Activated T-cell treated with anti-CD3 and anti-CD28 coated beads, Interleukin-2, amount 50 U/mL, for 72 hours (primary cell): ENCODE data around the gene ADAP2. TPM values are rescaled to one million over a fixed set of nuclear protein-coding genes. Genes with fewer than 3 reads are reported as not detected.
"Not testable (repeated sequence)": the region's sequence is repeated elsewhere in the genome, so short reads cannot be mapped to it uniquely, and the experiment has no call there.

Experiments
- ATAC-seq, 2 donors: fragments of 150-1000 bp; cut with Tn5 transposase; replicated peaks in 1 of 2; 2 replicates each; pipeline ENCODE4 v1.10.0; 2021; ENCODE audit warnings: moderate library complexity in 2 of 2, mild to moderate bottlenecking in 1 of 2
- DNase-seq, 2 donors: peaks; one replicate each; pipeline ENCODE4 v3.0.0; 2021 to 2022; ENCODE audit warnings: mixed read lengths in 1 of 2
- H3K27ac Mint-ChIP-seq: one replicate; pipeline ENCODE4 v1.8.0; 2022; ENCODE audit warnings: mild to moderate bottlenecking, moderate library complexity, mixed read lengths
- H3K27me3 Mint-ChIP-seq: one replicate; pipeline ENCODE4 v1.8.0; 2022; ENCODE audit warnings: low read depth, mixed read lengths
- H3K36me3 Mint-ChIP-seq, 2 donors: one replicate each; pipeline ENCODE4 v1.8.0; 2022; ENCODE audit warnings: mixed read lengths in 2 of 2, mild to moderate bottlenecking in 1 of 2; ENCODE audit not compliant: insufficient read depth in 2 of 2
- H3K4me1 Mint-ChIP-seq: one replicate; pipeline ENCODE4 v1.8.0; 2022; ENCODE audit warnings: low read depth, mixed read lengths
- H3K4me3 Mint-ChIP-seq, 2 donors: one replicate each; pipeline ENCODE4 v1.8.0; 2022; ENCODE audit warnings: mild to moderate bottlenecking in 2 of 2, mixed read lengths in 2 of 2, moderate library complexity in 2 of 2
- H3K9me3 Mint-ChIP-seq, 2 donors: one replicate each; pipeline ENCODE4 v1.8.0; 2022; ENCODE audit warnings: mixed read lengths in 2 of 2
- total RNA-seq, 2 donors: library from RNA; stranded (reverse); gene quantifications; one replicate each; pipeline ENCODE4 v1.2.3, GENCODE V29; 2022

ADAP2 gene
- total RNA-seq, 2 donors from 2014 or later, result 1.5 to 1.8 TPM

DNA sequence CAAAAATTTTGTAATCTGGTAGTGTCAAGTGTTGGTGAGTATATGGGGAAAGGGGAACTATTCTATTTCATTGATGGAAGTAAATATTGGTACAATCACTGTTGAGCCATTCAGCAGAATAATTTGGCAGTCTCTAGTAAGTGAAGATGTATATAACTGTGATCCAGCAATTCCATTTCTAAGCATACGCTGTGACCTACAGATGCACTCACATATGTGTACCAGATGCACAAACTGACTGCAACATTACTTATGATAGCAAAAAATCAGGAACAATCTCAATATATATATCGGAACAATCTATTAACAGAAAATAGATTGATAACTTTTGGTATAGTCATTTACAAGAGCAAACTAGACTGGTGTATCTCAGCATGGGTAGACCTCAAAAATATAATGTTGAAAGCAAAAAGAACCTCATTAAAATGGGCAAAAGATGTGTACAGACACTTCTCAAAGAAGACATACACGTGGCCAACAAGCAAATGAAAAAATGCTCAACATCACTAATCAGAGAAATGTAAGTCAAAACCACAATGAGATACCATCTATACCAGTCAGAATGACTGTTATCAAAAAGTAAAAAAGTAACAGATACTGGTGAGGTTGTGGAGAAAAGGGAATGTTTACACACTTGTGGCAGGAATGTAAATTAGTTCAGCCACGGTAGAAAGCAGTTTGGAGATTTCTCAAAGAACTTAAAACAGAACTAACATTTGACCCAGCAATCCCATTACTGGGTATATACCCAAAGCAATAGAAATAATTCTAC, 20.7 kb downstream of the ADAP2 start:
- Mint-ChIP-seq H3K27ac (no peak overlapping the region), H3K36me3 (peaks cover 0 to 2% of the 10 kb centered on the region in 2 donors), H3K4me3 (no peak overlapping the region), H3K4me1 (peaks cover 6% of the 10 kb centered on the region), H3K9me3 (no peaks in the 10 kb centered on the region), H3K27me3 (no peaks in the 10 kb centered on the region)
- ATAC-seq (peak; percentile 57 to 65), DNase-seq (no peak)

DNA sequence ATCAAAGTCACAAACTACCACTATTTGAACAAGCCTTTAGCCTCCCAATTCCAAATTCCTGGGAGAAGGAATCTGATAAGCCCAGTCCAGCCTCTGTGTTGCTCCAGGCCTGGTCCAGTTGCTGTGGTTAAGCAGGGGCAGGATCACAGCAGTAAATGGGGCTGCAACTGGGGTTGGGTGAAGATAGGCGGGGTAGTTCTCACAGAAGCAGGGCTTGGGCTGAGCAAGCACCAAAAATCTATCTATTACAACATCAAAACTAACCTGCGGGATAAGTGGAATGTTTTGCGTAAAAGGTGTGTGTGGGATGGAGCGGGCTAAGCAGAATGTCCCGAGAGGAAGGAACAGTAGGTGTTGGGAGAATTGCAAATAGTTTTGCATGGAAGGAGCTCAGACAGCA, 26.1 kb downstream of the ADAP2 start:
- no peaks in the 10 kb centered on the region for H3K36me3 Mint-ChIP-seq
- DNase-seq, result no peak
- no peak overlapping the region for H3K27ac Mint-ChIP-seq
- peaks cover 4% of the 10 kb centered on the region for H3K4me1 Mint-ChIP-seq
- no peaks in the 10 kb centered on the region for H3K9me3 Mint-ChIP-seq
- no peak for ATAC-seq
- H3K27me3 Mint-ChIP-seq, result no peaks in the 10 kb centered on the region
- no peak overlapping the region for H3K4me3 Mint-ChIP-seq

DNA sequence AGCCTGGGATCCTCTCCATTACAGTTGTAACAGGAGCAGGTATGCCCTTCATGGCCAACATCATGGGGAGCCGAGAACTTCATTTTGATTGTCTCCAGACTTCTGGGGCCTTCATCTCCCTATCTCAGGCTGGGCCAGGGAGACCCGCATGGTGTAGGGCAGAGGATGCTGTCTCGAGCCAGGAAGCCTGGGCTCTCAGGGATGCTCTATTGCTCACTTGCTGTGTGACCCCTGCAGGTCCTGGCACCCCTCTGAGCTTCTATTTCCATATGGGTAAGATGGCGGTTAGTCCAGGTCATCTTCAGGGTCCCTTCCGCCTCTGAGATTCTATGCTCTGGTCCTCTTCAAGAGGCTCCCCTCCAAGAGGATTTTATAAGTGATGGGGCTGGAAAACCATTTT, 28.4 kb downstream of the ADAP2 start:
- ATAC-seq (no peak), DNase-seq (no peak)
- no peak overlapping the region for H3K4me3 Mint-ChIP-seq
- H3K27ac Mint-ChIP-seq, result no peak overlapping the region
- no peaks in the 10 kb centered on the region for H3K4me1 Mint-ChIP-seq
- H3K27me3 Mint-ChIP-seq, result no peaks in the 10 kb centered on the region
- no peaks in the 10 kb centered on the region for H3K36me3 Mint-ChIP-seq
- H3K9me3 Mint-ChIP-seq, result no peaks in the 10 kb centered on the region

DNA sequence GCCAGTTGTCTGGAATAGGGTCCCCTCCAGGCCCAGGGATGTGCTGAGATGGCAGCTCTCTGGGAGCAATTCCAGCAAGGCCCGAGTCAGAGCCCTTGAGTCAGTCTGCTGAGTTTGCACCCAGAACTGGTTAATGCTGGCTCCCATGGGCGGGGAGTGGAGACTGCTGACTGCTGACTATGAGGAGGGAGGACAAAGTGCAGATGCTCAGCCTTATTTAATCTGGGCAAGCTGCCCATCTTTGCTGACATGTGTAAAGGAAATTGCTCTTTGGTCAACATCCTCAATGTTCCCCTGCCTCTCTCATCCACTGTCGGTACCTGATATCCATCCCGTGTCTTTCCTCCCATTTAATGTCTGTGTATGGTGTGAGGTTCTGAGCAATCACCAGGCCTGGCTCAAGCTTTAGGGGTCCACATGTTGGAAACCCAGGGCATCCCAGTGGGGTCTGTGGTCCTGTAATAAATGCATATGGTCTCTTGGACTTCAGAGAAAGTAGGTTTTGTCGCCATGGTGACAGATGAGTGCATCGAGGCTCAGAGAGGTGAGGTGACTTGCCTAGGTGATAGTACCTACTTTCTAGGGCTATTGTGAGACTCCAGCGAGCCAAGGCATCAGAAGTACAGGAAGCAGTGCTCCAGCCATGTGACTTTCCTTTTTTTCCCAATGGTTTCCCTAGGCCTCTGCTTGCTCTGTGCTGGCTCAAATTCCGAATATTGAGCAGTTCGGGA, 29.1 kb downstream of the ADAP2 start:
- H3K4me1 Mint-ChIP-seq, result no peaks in the 10 kb centered on the region
- H3K4me3 Mint-ChIP-seq, result no peak overlapping the region
- no peaks in the 10 kb centered on the region for H3K9me3 Mint-ChIP-seq
- DNase-seq, result no peak
- no peak overlapping the region for H3K27ac Mint-ChIP-seq
- no peaks in the 10 kb centered on the region for H3K36me3 Mint-ChIP-seq
- no peaks in the 10 kb centered on the region for H3K27me3 Mint-ChIP-seq
- no peak for ATAC-seq

DNA sequence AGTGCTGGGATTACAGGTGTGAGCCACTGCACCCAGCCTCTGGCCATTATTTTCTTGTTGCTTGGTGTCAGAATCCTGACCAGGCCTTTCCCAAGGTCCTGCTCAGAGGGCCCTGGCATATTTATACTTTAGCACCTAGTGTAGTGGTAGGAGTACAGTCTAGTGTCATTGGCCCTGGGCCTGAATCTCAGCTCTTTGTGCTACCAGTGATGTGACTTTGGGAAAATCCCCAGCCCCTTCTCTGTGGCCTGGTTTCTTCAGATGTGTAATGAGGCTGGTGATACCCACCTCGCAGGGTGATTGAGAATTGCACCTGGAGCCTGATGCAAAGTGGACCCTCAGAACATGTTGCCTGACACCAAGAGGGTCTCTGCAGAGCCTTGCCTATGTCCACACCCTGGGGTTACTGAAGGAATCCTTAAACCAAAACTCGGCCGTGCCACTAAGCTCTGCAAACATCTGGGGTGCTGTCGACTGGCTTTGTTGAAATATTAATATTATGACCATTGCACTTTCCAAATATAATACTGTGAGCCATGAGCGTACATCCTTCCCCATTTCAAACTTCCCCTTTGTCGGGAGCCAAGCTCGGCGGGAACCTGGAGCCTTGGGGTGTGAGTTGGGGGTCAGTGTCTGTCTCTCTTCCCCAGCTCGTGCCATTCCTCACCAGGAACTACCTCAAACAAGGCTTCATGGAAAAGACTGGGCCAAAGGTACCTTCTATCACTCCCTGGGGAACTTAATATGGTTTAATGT, 31.1 kb downstream of the ADAP2 start:
- DNase-seq, result no peak
- ATAC-seq, result no peak
- Mint-ChIP-seq H3K36me3 (no peaks in the 10 kb centered on the region), H3K4me3 (no peak overlapping the region), H3K4me1 (no peaks in the 10 kb centered on the region), H3K27me3 (no peaks in the 10 kb centered on the region), H3K27ac (no peak overlapping the region), H3K9me3 (no peaks in the 10 kb centered on the region)

DNA sequence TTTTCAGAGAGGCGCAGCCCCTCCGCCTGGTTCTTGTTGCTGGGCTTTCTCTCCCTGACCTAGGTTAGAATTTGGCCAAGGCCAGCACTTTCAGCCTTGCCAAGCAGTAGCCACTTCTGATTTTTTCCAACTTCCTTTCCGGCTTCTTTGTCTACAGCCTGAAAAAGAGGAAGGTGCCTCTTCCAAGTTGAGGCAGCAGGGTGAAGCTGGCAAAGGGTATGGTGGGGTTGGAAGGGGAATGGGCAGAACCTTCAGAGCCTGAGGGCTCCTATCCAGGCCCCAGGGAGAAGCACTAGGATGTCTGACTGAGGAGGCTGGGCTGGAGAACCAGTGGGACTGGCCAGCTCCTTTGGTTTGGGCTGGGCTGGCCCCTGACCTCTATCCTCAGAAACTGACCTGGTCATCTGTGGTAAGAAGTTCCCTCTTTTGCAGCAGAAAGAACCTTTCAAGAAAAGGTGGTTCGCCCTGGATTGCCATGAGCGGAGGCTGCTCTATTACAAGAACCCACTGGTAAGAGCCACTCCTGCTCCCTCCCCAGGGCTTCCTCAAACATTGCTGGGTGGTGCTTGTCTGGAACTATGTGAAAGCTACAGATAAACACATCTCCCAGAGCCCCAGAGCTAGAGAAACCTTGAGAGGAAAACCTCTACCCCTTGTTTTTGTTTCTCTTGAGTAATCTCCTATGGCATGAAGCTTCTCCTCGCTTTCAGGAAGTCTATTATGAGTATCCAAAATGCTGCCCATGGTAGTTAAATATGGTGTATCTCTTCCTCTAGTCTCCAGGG, 32.5 kb downstream of the ADAP2 start:
- no peaks in the 10 kb centered on the region for H3K4me1 Mint-ChIP-seq
- no peak overlapping the region for H3K27ac Mint-ChIP-seq
- H3K4me3 Mint-ChIP-seq, result no peak overlapping the region
- no peaks in the 10 kb centered on the region for H3K9me3 Mint-ChIP-seq
- DNase-seq (no peak), ATAC-seq (no peak)
- peaks cover 14% of the 10 kb centered on the region for H3K27me3 Mint-ChIP-seq
- no peaks in the 10 kb centered on the region for H3K36me3 Mint-ChIP-seq

DNA sequence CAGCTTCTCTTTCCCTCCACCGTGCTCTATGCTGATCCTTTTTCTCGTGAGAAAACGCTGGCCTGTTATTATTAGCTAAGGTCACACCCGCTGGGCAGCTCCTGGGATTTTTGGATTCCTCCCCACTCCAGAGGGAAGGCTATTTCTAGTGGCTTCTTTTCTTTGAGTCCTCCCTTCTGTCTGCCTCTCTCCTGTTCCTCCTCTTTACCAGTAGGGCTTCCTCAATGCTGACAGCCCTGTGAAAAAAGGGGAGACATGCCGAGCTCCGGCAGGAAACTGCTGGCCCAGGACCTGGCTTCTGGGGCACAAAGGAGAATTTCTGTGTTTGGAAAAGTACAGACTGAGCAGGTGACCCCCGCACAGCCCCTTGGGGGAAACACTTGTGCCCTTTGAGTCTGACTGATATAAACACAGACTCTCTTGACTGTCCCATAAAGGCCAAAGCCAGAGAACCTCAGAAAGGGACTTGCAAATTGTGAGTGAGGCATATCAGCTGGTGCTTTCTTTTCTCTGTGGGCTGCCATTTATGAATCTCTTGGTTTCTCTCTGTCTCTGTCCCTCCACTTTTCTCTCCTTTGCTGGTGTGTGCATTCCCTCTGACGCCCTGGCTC, 35.1 kb downstream of the ADAP2 start:
- Mint-ChIP-seq H3K4me1 (peaks cover 11% of the 10 kb centered on the region), H3K27ac (no peak overlapping the region), H3K9me3 (no peaks in the 10 kb centered on the region), H3K27me3 (peaks cover 18% of the 10 kb centered on the region), H3K36me3 (no peaks in the 10 kb centered on the region), H3K4me3 (no peak overlapping the region)
- ATAC-seq, result no peak
- no peak for DNase-seq

DNA sequence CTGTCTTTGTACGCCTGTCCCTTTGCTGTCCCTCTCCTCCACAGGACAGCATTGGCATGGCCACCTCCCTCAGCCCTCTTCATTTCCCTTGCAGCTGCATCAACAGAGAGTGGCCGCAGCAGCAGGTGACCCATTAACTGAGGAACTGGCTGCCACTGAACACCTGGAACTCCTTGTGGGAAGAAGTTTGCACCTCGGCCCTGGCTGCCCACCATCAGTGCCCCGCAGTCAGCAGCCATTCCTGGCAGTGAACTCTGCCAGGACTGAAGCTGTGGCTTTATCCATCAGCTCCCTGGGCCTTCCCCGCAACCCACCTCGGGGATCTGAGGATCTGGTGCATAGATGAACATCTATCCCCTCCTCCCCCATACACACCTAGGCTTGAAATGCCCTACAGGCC, 36.0 kb downstream of the ADAP2 start:
- Mint-ChIP-seq H3K4me3 (no peak overlapping the region), H3K9me3 (no peaks in the 10 kb centered on the region), H3K4me1 (peaks cover 11% of the 10 kb centered on the region), H3K27ac (no peak overlapping the region), H3K36me3 (no peaks in the 10 kb centered on the region), H3K27me3 (peaks cover 18% of the 10 kb centered on the region)
- no peak for ATAC-seq
- no peak for DNase-seq

DNA sequence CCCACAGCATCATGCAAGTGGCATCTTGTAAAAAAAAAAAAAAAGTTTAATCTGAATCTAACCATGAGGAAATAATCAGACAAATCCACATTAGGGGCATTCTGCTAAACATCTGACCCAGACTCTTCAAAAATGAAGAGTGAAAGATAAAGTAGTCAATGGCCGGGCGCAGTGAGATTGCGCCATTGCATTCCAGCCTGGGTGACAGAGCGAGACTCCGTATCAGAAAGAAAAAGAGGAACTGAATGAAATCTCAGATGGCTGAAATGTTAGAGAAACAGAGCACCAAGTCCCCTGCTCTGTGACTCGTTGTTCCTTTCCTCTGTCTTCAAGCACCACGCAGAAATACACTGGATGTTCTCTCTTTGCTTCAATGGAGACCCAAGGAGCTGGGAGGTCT, 36.4 kb downstream of the ADAP2 start:
- no peak overlapping the region for H3K27ac Mint-ChIP-seq
- H3K9me3 Mint-ChIP-seq, result no peaks in the 10 kb centered on the region
- H3K36me3 Mint-ChIP-seq, result no peaks in the 10 kb centered on the region
- ATAC-seq, result no peak
- H3K4me1 Mint-ChIP-seq, result peaks cover 11% of the 10 kb centered on the region
- peaks cover 18% of the 10 kb centered on the region for H3K27me3 Mint-ChIP-seq
- no peak overlapping the region for H3K4me3 Mint-ChIP-seq
- no peak for DNase-seq

DNA sequence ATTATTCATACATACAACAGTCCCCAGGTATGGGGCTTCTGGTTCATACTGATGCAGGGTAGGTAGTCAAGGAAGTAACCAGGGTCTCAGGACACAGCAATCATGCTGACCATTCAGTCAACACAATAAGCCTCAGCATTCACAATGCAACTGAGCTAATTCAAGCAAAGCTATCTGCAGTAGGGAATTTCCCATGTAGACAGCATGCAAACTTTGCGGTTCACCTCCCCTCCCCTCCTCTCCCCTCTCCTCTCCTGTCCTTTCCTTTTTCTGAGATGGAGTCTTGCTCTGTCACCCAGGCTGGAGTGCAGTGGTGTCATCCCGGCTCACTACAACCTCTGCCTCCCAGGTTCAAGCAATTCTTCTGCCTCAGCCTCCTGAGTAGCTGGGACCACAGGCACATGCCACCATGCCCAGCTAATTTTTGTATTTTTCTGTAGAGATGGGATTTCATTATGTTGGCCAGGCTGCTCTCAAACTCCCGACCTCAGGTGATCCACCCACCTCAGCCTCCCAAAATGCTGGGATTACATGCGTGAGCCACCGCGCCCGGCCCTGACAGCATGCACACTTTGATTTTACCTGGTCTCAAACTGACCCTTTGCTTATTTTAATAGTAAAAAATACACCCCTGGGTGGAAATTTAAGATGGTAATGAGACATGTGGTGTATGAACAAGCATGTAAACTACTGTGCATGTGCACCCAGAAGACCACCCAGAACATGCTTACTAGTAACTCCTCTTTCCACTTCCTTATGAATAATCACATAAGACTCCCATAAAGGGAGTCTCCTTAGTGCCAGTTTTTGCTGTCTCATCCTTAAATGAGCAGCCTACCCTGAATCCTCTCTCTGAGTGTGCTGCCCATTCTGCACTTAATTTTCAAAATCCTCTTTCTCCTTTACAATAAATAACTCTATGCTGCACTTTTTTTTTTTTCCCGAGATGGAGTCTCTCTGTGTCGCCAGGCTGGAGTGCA, 39.8 kb downstream of the ADAP2 start:
- peak; percentile 37 to 58 for ATAC-seq

DNA sequence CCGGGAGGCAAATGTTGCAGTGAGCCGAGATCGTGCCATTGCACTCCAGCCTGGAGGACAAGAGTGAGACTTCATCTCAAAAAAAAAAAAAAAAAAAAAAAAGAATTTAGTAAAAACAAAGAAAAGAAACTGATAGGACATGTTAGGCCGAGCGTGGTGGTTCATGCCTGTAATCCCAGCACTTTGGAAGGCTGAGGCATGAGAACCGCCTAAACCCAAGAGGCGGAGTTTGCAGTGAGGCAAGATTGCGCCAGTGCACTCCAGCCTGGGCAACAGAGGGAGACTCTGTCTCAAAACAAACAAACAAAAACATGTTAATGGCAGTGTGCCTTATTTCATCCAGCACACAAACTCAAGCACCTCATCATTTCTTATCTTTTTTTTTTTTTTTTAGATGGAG, 42.6 kb downstream of the ADAP2 start:
- ATAC-seq, H3K36me3 Mint-ChIP-seq, H3K27me3 Mint-ChIP-seq, H3K27ac Mint-ChIP-seq, DNase-seq, H3K4me3 Mint-ChIP-seq, H3K9me3 Mint-ChIP-seq: not testable (repeated sequence)
- peaks cover 22% of the 10 kb centered on the region for H3K4me1 Mint-ChIP-seq

More for the DNA sequence above, 39.8 kb downstream of the ADAP2 start:
- DNase-seq, result no peak
- H3K4me3 Mint-ChIP-seq, result peak overlapping the region in 1 of 2 donors; percentile 24
- no peaks in the 10 kb centered on the region for H3K36me3 Mint-ChIP-seq
- no peaks in the 10 kb centered on the region for H3K9me3 Mint-ChIP-seq
- H3K4me1 Mint-ChIP-seq, result peaks cover 11% of the 10 kb centered on the region
- peak overlapping the region; percentile 22 for H3K27ac Mint-ChIP-seq
- H3K27me3 Mint-ChIP-seq, result peaks cover 18% of the 10 kb centered on the region
